Transverse colon (tissue), 4 donors: ENCODE results near the gene TNFRSF11A. TPM values are rescaled to one million over a fixed set of nuclear protein-coding genes. Genes with fewer than 3 reads are reported as not detected.

Source experiments
- DNase-seq: peaks from one replicate; pipeline ENCODE4 v3.0.0-alpha.2; 2019
- H3K27ac ChIP-seq, 4 donors: fragments of 200-600 bp; sonication (generic); 2 replicates each; pipeline ENCODE4 v1.5.1; 2016 to 2018; ENCODE audit warnings: inconsistent platforms in 4 of 4
- H3K27me3 ChIP-seq: fragments of 200-600 bp; sonication (generic); 2 replicates; pipeline ENCODE4 v1.5.1; 2017; ENCODE audit warnings: inconsistent platforms
- H3K36me3 ChIP-seq, 4 donors: fragments of 200-600 bp; sonication (generic); 2 replicates each; pipeline ENCODE4 v1.5.1; 2017 to 2019; ENCODE audit warnings: inconsistent platforms in 4 of 4
- H3K4me1 ChIP-seq, 4 donors: fragments of 200-600 bp; sonication (generic); 2 replicates each; pipeline ENCODE4 v1.5.1; 2017 to 2020; ENCODE audit warnings: inconsistent platforms in 4 of 4
- H3K4me3 ChIP-seq, 4 donors: fragments of 200-600 bp; sonication (generic); 1 replicate in 1 of 4; 2 replicates in 3 of 4; pipeline versions ENCODE4 v1.5.1 to v1.6.1; 2017 to 2019; ENCODE audit warnings: inconsistent platforms in 4 of 4
- H3K9me3 ChIP-seq, 2 donors: fragments of 200-600 bp; sonication (generic); 2 replicates each; pipeline ENCODE4 v1.5.1; 2017 to 2019; ENCODE audit warnings: inconsistent platforms in 2 of 2
- CTCF ChIP-seq, 5 experiments: fragments of 200-600 bp in 3 of 5; fragments of 450-650 bp in 2 of 5; sonication (generic) in 3 of 5; IDR thresholded peaks; 1 replicate in 2 of 5; 2 replicates in 3 of 5; pipeline ENCODE4 v1.5.1; 2016 to 2017; ENCODE audit warnings: antibody characterized with exemption in 5 of 5, inconsistent platforms in 3 of 5, mild to moderate bottlenecking in 2 of 5, moderate library complexity in 1 of 5
- EP300 ChIP-seq: sonication (generic); formaldehyde crosslinking; IDR thresholded peaks from one replicate; pipeline ENCODE4 v1.6.1; 2017; ENCODE audit warnings: antibody characterized with exemption, low read depth
- POLR2A ChIP-seq: fragments of 450-650 bp; IDR thresholded peaks from one replicate; pipeline ENCODE4 v1.6.1; 2016; ENCODE audit warnings: antibody characterized with exemption, mild to moderate bottlenecking, moderate library complexity
- POLR2AphosphoS5 ChIP-seq, 3 donors: sonication (generic); formaldehyde crosslinking; IDR thresholded peaks; one replicate each; pipeline ENCODE4 v1.6.1; 2016; ENCODE audit warnings: antibody characterized with exemption in 3 of 3
- WGBS, 2 donors: methylation state at CpG; one replicate each; pipeline ENCODE4 v1.1.5; 2018; ENCODE audit warnings: low coverage in 1 of 2; 5-methylcytosine and 5-hydroxymethylcytosine counted together
- in situ Hi-C, 4 donors: fragments of 200-750 bp; cut with MboI; loops; one replicate each; pipeline versions ENCODE4 v1.15.0 to v1.15.1; 2017; ENCODE audit warnings: low sequenced_read_pairs in 3 of 4, low pct_ligation_motif_present in 1 of 4, low pct_unique_long_range_greater_than_20kb in 1 of 4
- intact Hi-C: fragments of 100-400 bp; cut with DNase I; formaldehyde crosslinking; loops from one replicate; pipeline ENCODE4 v1.15.1; 2023; ENCODE audit warnings: low total_unique reads
- total RNA-seq, 4 donors: library from RNA; depleted of rRNA; stranded (reverse); fragments of >200 nt; gene quantifications; one replicate each; pipeline ENCODE4 v1.1.0, GENCODE V29; 2016

Gene TNFRSF11A
- total RNA-seq, 4 donors from 2014 or later, result 23.9 to 59.9 (median 31.6) TPM

- Histone ChIP-seq H3K27ac (no peak overlapping the region), H3K27me3 (no peaks in the 10 kb centered on the region), H3K36me3 (peaks cover 0 to 27% (median 9%) of the 10 kb centered on the region in 4 donors), H3K4me3 (no peak overlapping the region), H3K9me3 (no peaks in the 10 kb centered on the region), H3K4me1 (peaks cover 0 to 9% (median 7%) of the 10 kb centered on the region in 4 donors)
- DNase-seq, result no peak
- TF ChIP-seq POLR2A, result no peak
- TF ChIP-seq POLR2AphosphoS5 (IDR thresholded peaks at IDR 0.05), result no peak
- TF ChIP-seq EP300, result no peak
- TF ChIP-seq CTCF (IDR thresholded peaks at IDR 0.05), result no peak
- intact Hi-C loops, result loop anchor here (5.0 kb wide), 1 partner anchor 1033 kb away; no protein-coding TSS in a partner anchor
- in situ Hi-C loops, result no loop called here
These were observed 31.0 kb upstream of the TNFRSF11A start for GRCh38 chr18:62294073-62294472.

DNA sequence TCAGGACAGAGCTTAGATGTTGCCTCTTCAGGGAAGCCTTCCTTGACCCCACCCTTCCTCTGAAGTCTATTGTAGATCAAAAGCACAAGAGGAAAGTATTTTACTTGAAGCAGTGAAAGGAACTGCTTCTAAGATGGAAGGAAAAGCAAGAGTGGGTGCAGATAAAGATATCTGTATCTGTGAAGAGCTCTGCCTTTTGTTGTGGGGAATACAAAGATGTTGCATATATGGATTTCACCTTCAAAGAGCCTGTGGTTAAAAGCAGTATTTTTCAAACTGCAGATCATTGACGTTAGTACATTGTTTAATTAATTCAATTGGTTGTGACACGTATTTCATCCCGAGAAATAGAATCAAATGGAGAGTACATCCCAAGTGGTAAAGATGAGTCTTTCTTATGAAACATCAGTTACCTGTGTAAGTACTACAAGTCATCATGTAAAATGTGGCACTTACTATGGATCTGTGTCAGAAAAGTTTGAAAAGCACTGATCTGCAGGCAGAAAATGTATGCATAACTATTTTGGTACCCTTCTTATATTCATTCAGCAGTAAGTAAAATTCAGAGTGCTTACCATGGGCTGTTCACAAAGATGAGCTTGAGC is 24.6 kb upstream of the TNFRSF11A start:
- H3K4me3 ChIP-seq, result no peak overlapping the region
- H3K4me1 ChIP-seq, result no peaks in the 10 kb centered on the region
- no peak for DNase-seq
- no peaks in the 10 kb centered on the region for H3K27me3 ChIP-seq
- WGBS, 2 donors, result 81 to 88% methylated on average over 3 of the region's 3 CpGs
- in situ Hi-C loops, result no loop called here
- TF ChIP-seq POLR2A (no peak), CTCF (IDR thresholded peaks at IDR 0.05) (no peak), EP300 (no peak), POLR2AphosphoS5 (IDR thresholded peaks at IDR 0.05) (no peak)
- no peaks in the 10 kb centered on the region for H3K9me3 ChIP-seq
- H3K27ac ChIP-seq, result no peak overlapping the region
- peaks cover 0 to 29% (median 11%) of the 10 kb centered on the region in 4 donors for H3K36me3 ChIP-seq
- intact Hi-C loops, result no loop called here

- Histone ChIP-seq H3K27ac (no peak overlapping the region), H3K4me3 (no peak overlapping the region), H3K36me3 (peaks cover 0 to 32% (median 11%) of the 10 kb centered on the region in 4 donors), H3K27me3 (no peaks in the 10 kb centered on the region), H3K9me3 (no peaks in the 10 kb centered on the region), H3K4me1 (no peaks in the 10 kb centered on the region)
- intact Hi-C loops, result no loop called here
- in situ Hi-C loops, result no loop called here
- DNase-seq, result no peak
- WGBS, 2 donors, result 100% methylated on average over 1 of the region's 1 CpG
- TF ChIP-seq POLR2AphosphoS5 (IDR thresholded peaks at IDR 0.05) (no peak), POLR2A (no peak), CTCF (IDR thresholded peaks at IDR 0.05) (no peak)
These were observed 23.8 kb upstream of the TNFRSF11A start for GRCh38 chr18:62301322-62301721.

GRCh38 chr18:62312851-62313250 is 12.3 kb upstream of the TNFRSF11A start:
- no peaks in the 10 kb centered on the region for H3K27me3 ChIP-seq
- TF ChIP-seq EP300, result no peak
- no peak for TF ChIP-seq POLR2A
- TF ChIP-seq POLR2AphosphoS5 (IDR thresholded peaks at IDR 0.05), result no peak
- TF ChIP-seq CTCF (IDR thresholded peaks at IDR 0.05), result no peak

More at GRCh38 chr18:62312851-62313250, 12.3 kb upstream of the TNFRSF11A start:
- DNase-seq, result no peak
- intact Hi-C loops (no loop called here), in situ Hi-C loops (no loop called here)
- Histone ChIP-seq H3K4me3 (no peak overlapping the region), H3K36me3 (peaks cover 0 to 11% (median 4%) of the 10 kb centered on the region in 4 donors), H3K27ac (no peak overlapping the region), H3K9me3 (no peaks in the 10 kb centered on the region), H3K4me1 (no peaks in the 10 kb centered on the region)
- 92 to 93% methylated on average over 1 of the region's 1 CpG for WGBS, 2 donors
